ENCODE data around the gene SYNDIG1.

The SYNDIG1 gene

DNA sequence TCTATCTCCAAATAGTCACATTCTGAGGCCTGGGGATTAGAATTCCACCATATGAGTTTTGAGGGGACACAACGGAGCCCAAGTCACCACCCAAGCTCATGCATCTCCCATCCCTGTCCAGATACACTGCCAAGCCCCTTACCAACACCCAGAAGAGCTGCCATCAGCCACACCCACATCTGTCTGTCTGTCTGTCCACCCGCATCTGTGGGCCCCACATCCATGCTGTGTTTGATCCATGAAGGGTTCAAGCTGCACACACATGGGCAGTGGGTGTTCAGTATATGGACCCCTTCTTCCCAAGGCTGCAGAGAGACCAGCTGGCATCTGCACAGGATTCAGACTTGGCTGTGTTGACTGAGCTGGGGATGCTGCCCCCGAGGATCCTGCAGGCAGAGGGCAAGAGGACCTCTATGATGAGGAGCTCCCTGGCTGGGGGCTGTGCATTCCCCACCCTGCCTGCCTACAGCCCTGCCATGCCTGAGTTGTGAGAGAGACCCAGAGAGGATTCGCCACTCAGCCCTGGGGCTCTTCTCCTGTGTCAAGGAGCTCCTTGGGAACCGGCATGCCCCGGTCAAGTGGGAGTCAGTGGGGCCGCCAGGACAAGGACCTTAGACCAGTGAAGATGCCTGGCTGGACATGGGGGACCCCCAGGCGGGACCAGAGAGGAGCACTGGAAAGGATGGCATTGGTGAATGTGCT, 206.4 kb downstream of the SYNDIG1 start:
- H3K4me2 ChIP-seq (ENCODE audit: low read length, poor library complexity, severe bottlenecking): no peak overlapping the region

GRCh38 chr20:24676353-24676977, 207.0 kb downstream of the SYNDIG1 start:
- no peak overlapping the region for H3K4ac ChIP-seq (ENCODE audit: low read depth in 1 of 2, low read length in 2 of 2)
- WGBS: 94% methylated on average over 11 of the region's 11 CpGs
- no peaks in the 10 kb centered on the region for H3K9me3 ChIP-seq (ENCODE audit: control insufficient read depth, low read length)

More for the DNA sequence above, 206.4 kb downstream of the SYNDIG1 start:
- 89% methylated on average over 8 of the region's 8 CpGs for WGBS
- H2BK12ac ChIP-seq (ENCODE audit: low read length in 2 of 2): peak overlapping the region in 1 of 2 experiments; percentile 11
- no peak overlapping the region for H3K14ac ChIP-seq (ENCODE audit: low read length in 2 of 2)
- peaks cover 23% of the 10 kb centered on the region for H3K4me1 ChIP-seq (ENCODE audit: control insufficient read depth, insufficient read depth, low read depth, low read length)
- H3K9ac ChIP-seq (ENCODE audit: low read length): no peak overlapping the region
- no peak overlapping the region for H3K4ac ChIP-seq (ENCODE audit: low read depth in 1 of 2, low read length in 2 of 2)
- no peak overlapping the region for H3K27ac ChIP-seq (ENCODE audit: low read length, poor library complexity, severe bottlenecking)
- no peak overlapping the region for H2BK15ac ChIP-seq (ENCODE audit: low read depth, poor library complexity, severe bottlenecking)
- no peak overlapping the region for H3K4me3 ChIP-seq (ENCODE audit: insufficient read depth in 1 of 2, low read depth in 1 of 2, low read length in 2 of 2)
- H4K91ac ChIP-seq (ENCODE audit: low read length): peak overlapping the region; percentile 70
- H3K18ac ChIP-seq (ENCODE audit: low read depth in 1 of 2, low read length in 2 of 2): no peak overlapping the region
- DNase-seq: no peak
- no peak overlapping the region for H4K8ac ChIP-seq (ENCODE audit: low read length)
- no peaks in the 10 kb centered on the region for H3K9me3 ChIP-seq (ENCODE audit: control insufficient read depth, low read length)
- peak overlapping the region; percentile 91 for H2AK5ac ChIP-seq (ENCODE audit: low read length, severe bottlenecking)
- no peak overlapping the region for H2AFZ ChIP-seq (ENCODE audit: low read depth, low read length)
- no peak overlapping the region for H3K23ac ChIP-seq (ENCODE audit: low read length in 2 of 2)
- H3K79me1 ChIP-seq (replicated peaks; ENCODE audit: low read length, poor library complexity, severe bottlenecking): no peaks in the 10 kb centered on the region
- H3K36me3 ChIP-seq (ENCODE audit: control insufficient read depth in 1 of 2, insufficient read depth in 2 of 2, low read depth in 1 of 2, low read length in 2 of 2): no peaks in the 10 kb centered on the region
- H2BK5ac ChIP-seq (ENCODE audit: low read depth, low read length, poor library complexity, severe bottlenecking): no peak overlapping the region
- H2BK120ac ChIP-seq (ENCODE audit: low read depth, low read length): no peak overlapping the region
- no peaks in the 10 kb centered on the region for H3K27me3 ChIP-seq (ENCODE audit: control insufficient read depth in 1 of 2, insufficient read depth in 1 of 2, low read length in 2 of 2)

GRCh38 chr20:24676978-24677370, 207.5 kb downstream of the SYNDIG1 start:
- H4K8ac ChIP-seq (ENCODE audit: low read length): no peak overlapping the region
- no peak overlapping the region for H3K14ac ChIP-seq (ENCODE audit: low read length in 2 of 2)
- H2BK15ac ChIP-seq (ENCODE audit: low read depth, poor library complexity, severe bottlenecking): no peak overlapping the region
- no peak overlapping the region for H3K4me2 ChIP-seq (ENCODE audit: low read length, poor library complexity, severe bottlenecking)
- H3K79me1 ChIP-seq (replicated peaks; ENCODE audit: low read length, poor library complexity, severe bottlenecking): no peaks in the 10 kb centered on the region
- no peak overlapping the region for H3K18ac ChIP-seq (ENCODE audit: low read depth in 1 of 2, low read length in 2 of 2)
- H3K23ac ChIP-seq (ENCODE audit: low read length in 2 of 2): no peak overlapping the region
- H2BK5ac ChIP-seq (ENCODE audit: low read depth, low read length, poor library complexity, severe bottlenecking): no peak overlapping the region
- no peaks in the 10 kb centered on the region for H3K27me3 ChIP-seq (ENCODE audit: control insufficient read depth in 1 of 2, insufficient read depth in 1 of 2, low read length in 2 of 2)
- H2AK5ac ChIP-seq (ENCODE audit: low read length, severe bottlenecking): no peak overlapping the region
- H2BK12ac ChIP-seq (ENCODE audit: low read length in 2 of 2): no peak overlapping the region
- no peaks in the 10 kb centered on the region for H3K9me3 ChIP-seq (ENCODE audit: control insufficient read depth, low read length)
- H3K9ac ChIP-seq (ENCODE audit: low read length): no peak overlapping the region
- no peak overlapping the region for H3K4me3 ChIP-seq (ENCODE audit: insufficient read depth in 1 of 2, low read depth in 1 of 2, low read length in 2 of 2)
- no peak for DNase-seq
- no peaks in the 10 kb centered on the region for H3K36me3 ChIP-seq (ENCODE audit: control insufficient read depth in 1 of 2, insufficient read depth in 2 of 2, low read depth in 1 of 2, low read length in 2 of 2)
- H2BK120ac ChIP-seq (ENCODE audit: low read depth, low read length): no peak overlapping the region
- H4K91ac ChIP-seq (ENCODE audit: low read length): no peak overlapping the region
- no peak overlapping the region for H3K27ac ChIP-seq (ENCODE audit: low read length, poor library complexity, severe bottlenecking)
- H2AFZ ChIP-seq (ENCODE audit: low read depth, low read length): no peak overlapping the region
- H3K4ac ChIP-seq (ENCODE audit: low read depth in 1 of 2, low read length in 2 of 2): no peak overlapping the region
- 96% methylated on average over 6 of the region's 6 CpGs for WGBS
- H3K4me1 ChIP-seq (ENCODE audit: control insufficient read depth, insufficient read depth, low read depth, low read length): peaks cover 25% of the 10 kb centered on the region

More at GRCh38 chr20:24676353-24676977, 207.0 kb downstream of the SYNDIG1 start:
- Histone ChIP-seq H3K4me1 (ENCODE audit: control insufficient read depth, insufficient read depth, low read depth, low read length) (peaks cover 23% of the 10 kb centered on the region), H2AFZ (ENCODE audit: low read depth, low read length) (no peak overlapping the region), H3K79me1 (replicated peaks; ENCODE audit: low read length, poor library complexity, severe bottlenecking) (no peaks in the 10 kb centered on the region), H3K4me2 (ENCODE audit: low read length, poor library complexity, severe bottlenecking) (no peak overlapping the region), H3K18ac (ENCODE audit: low read depth in 1 of 2, low read length in 2 of 2) (no peak overlapping the region), H3K23ac (ENCODE audit: low read length in 2 of 2) (no peak overlapping the region), H3K14ac (ENCODE audit: low read length in 2 of 2) (no peak overlapping the region), H2BK5ac (ENCODE audit: low read depth, low read length, poor library complexity, severe bottlenecking) (no peak overlapping the region), H3K36me3 (ENCODE audit: control insufficient read depth in 1 of 2, insufficient read depth in 2 of 2, low read depth in 1 of 2, low read length in 2 of 2) (no peaks in the 10 kb centered on the region), H4K91ac (ENCODE audit: low read length) (no peak overlapping the region), H2BK120ac (ENCODE audit: low read depth, low read length) (no peak overlapping the region), H2AK5ac (ENCODE audit: low read length, severe bottlenecking) (peak overlapping the region; percentile 22), H2BK12ac (ENCODE audit: low read length in 2 of 2) (no peak overlapping the region), H3K4me3 (ENCODE audit: insufficient read depth in 1 of 2, low read depth in 1 of 2, low read length in 2 of 2) (no peak overlapping the region), H3K27ac (ENCODE audit: low read length, poor library complexity, severe bottlenecking) (no peak overlapping the region), H4K8ac (ENCODE audit: low read length) (no peak overlapping the region), H3K9ac (ENCODE audit: low read length) (no peak overlapping the region), H2BK15ac (ENCODE audit: low read depth, poor library complexity, severe bottlenecking) (no peak overlapping the region), H3K27me3 (ENCODE audit: control insufficient read depth in 1 of 2, insufficient read depth in 1 of 2, low read length in 2 of 2) (no peaks in the 10 kb centered on the region)
- no peak for DNase-seq

DNA sequence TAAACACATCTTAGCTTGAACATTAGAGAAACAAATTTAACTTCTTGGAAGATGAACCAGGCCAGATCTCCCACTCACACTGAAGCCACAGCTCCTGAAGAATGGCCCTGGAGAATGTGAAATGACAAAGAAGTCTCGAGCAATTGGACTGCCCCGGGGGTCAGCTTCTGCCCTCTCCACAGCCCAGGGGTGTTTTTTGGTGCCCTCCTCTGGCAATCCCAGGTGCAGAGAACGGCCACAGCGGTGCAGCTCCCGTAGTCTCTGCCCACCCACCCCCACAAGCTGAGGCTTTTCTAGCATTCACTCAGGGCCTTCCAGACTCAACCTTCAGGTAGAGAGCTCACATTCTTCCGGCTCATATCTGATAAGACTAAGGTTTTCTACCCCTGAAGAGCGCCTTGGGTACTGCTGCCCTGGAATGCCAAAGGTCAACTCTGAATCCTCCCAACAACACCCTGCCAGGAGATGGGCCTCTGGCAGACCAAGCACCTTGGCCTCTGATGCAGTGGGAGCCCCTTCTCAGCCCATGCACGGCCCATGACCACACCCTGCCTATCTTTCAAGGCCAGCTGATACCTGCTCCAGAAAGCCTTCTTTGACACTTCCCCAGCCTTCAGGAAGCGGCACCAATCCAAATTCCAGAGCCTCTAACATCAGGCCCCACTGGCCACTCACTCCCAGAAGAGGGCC, 208.3 kb downstream of the SYNDIG1 start:
- Histone ChIP-seq H4K91ac (ENCODE audit: low read length) (no peak overlapping the region), H3K18ac (ENCODE audit: low read depth in 1 of 2, low read length in 2 of 2) (no peak overlapping the region), H3K4me2 (ENCODE audit: low read length, poor library complexity, severe bottlenecking) (no peak overlapping the region), H2BK5ac (ENCODE audit: low read depth, low read length, poor library complexity, severe bottlenecking) (no peak overlapping the region), H3K23ac (ENCODE audit: low read length in 2 of 2) (no peak overlapping the region), H3K9me3 (ENCODE audit: control insufficient read depth, low read length) (no peaks in the 10 kb centered on the region), H3K4me1 (ENCODE audit: control insufficient read depth, insufficient read depth, low read depth, low read length) (peaks cover 20% of the 10 kb centered on the region), H2BK15ac (ENCODE audit: low read depth, poor library complexity, severe bottlenecking) (no peak overlapping the region), H3K36me3 (ENCODE audit: control insufficient read depth in 1 of 2, insufficient read depth in 2 of 2, low read depth in 1 of 2, low read length in 2 of 2) (no peaks in the 10 kb centered on the region), H4K8ac (ENCODE audit: low read length) (no peak overlapping the region), H3K14ac (ENCODE audit: low read length in 2 of 2) (no peak overlapping the region), H2BK120ac (ENCODE audit: low read depth, low read length) (no peak overlapping the region), H2AK5ac (ENCODE audit: low read length, severe bottlenecking) (peak overlapping the region; percentile 54), H3K9ac (ENCODE audit: low read length) (no peak overlapping the region), H3K4ac (ENCODE audit: low read depth in 1 of 2, low read length in 2 of 2) (no peak overlapping the region), H3K27ac (ENCODE audit: low read length, poor library complexity, severe bottlenecking) (no peak overlapping the region), H3K79me1 (replicated peaks; ENCODE audit: low read length, poor library complexity, severe bottlenecking) (no peaks in the 10 kb centered on the region), H2AFZ (ENCODE audit: low read depth, low read length) (no peak overlapping the region), H3K4me3 (ENCODE audit: insufficient read depth in 1 of 2, low read depth in 1 of 2, low read length in 2 of 2) (no peak overlapping the region), H2BK12ac (ENCODE audit: low read length in 2 of 2) (no peak overlapping the region), H3K27me3 (ENCODE audit: control insufficient read depth in 1 of 2, insufficient read depth in 1 of 2, low read length in 2 of 2) (no peaks in the 10 kb centered on the region)
- 74% methylated on average over 9 of the region's 9 CpGs for WGBS
- DNase-seq: no peak
